Endometrial microvascular endothelial cells (primary cell): ENCODE results near the gene ZNF253. TPM values are rescaled to one million over a fixed set of nuclear protein-coding genes. Genes with fewer than 3 reads are reported as not detected.
"Not testable (repeated sequence)": the region's sequence is repeated elsewhere in the genome, so short reads cannot be mapped to it uniquely, and the experiment has no call there.

Source experiments
- in situ Hi-C: cut with HindIII; loops from 2 replicates; pipeline ENCODE4 v1.10.0; 2017; ENCODE audit warnings: low sequenced_read_pairs, low pct_unique_long_range_greater_than_20kb; ENCODE audit errors: inconsistent ontology term
- total RNA-seq: library from RNA; depleted of rRNA; stranded (reverse); fragments of >200 nt; gene quantifications from one replicate; pipeline ENCODE4 v1.2.3, GENCODE V29; 2015; ENCODE audit errors: inconsistent ontology term

ZNF253 gene
- total RNA-seq: 8.4 TPM

DNA sequence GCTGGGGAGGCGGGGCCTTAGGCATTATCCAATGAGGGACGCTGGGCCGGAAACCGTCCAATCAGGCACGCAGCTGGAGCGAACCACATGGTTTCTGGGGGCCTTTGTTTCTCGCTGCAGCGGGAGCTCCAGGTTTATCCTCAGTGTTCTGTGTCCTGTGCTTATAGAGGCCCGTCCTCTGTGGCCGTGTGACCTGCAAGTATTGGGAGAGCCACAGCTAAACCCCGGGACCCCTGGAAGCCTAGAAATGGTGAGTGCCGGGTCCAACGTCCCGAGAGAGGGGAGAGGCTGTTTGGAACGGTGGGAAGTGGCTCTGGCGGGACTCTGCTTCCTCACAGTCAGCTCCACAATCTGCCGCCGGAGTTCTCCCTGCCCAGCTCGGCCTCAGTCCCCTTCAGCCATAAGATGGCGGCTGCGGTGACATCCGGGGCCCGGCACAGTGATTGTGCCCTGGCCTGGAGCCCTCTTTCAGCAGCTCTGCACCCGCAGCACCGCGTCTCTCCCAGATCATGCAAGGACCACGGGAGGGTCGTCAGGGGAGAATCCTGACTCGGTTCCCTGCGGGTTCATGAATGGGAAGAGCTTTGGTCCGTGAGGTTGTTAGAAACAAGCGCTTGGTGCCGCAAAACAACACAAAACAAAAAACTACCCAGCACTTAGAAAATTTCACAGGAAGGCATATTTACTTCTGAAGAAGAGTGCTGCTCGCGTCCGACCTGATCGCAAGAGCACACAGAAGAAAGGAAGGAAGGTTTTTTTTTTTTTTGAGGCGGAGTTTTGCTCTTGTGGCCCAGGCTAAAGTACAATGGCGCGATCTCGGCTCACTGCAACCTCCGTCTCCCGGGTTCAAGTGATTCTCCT is at the start of gene ZNF253:
ZNF253 (plus strand) TSS at position 133 of the 861 bp plus-strand sequence; CDS start at position 248, 115 bp downstream.
- in situ Hi-C loops: no loop called here

DNA sequence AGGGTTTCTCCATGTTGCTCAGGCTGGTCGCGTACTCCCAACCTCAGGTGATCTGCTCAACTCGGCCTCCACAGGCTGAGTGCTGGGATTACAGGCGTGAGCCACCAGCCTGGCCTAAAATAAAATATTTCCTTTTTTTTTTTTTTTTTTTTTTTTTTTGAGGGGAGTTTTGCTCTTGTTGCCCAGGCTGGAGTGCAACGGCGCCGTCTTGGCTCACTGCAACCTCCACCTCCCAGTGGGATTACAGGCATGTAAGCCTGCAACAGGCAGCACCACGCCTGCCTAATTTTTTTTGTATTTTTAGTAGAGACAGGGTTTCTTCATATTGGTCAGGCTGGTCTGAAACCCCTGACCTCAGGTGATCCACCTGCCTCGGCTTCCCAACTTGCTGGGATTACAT is 49.0 kb upstream of the ZNF253 start:
- in situ Hi-C loops: no loop called here

DNA sequence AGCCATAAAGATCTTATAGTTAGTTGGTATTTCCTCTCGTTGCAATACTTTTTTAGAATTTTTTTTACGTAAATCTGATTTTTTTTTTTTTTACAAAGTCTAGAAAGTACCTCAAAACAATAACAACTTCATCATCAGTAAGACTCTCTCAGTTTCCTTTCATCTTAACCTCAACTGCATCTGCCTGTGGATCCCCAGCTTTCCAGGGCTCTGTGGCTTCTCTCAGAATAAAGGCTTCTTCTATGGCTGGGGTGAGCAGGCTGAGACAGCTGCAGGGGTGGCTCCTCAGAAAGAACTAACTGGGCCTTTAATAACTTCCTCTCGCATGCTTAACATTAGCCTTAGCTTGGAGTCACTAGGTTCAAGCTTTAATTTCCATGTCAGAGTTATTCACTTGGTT is 48.3 kb upstream of the ZNF253 start:
- in situ Hi-C loops: no loop called here

DNA sequence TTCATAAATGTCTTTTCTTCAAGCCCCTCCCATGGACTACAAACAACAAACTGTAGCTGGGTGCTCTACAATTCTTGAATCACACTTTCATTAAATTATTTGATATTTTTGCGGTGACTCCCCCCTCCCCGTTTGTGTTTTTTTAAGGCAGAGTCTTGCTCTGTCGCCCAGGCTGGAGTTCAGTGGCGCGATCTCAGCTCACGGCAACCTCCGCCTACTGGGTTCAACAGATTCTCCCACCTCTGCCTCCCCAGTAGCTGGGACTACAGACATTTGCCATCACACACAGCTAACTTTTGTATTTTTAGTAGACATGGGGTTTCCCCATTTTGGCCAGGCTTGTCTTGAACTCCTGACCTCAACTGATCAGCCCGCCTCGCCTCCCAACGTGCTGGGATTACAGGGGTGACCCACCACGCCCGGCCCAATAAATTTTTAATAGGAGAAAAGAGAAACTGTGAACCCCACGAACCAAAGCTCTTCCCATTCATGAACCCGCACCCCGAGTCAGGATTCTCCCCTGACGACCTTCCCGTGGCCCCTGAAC is 44.8 kb upstream of the ZNF253 start:
- in situ Hi-C loops: no loop called here

DNA sequence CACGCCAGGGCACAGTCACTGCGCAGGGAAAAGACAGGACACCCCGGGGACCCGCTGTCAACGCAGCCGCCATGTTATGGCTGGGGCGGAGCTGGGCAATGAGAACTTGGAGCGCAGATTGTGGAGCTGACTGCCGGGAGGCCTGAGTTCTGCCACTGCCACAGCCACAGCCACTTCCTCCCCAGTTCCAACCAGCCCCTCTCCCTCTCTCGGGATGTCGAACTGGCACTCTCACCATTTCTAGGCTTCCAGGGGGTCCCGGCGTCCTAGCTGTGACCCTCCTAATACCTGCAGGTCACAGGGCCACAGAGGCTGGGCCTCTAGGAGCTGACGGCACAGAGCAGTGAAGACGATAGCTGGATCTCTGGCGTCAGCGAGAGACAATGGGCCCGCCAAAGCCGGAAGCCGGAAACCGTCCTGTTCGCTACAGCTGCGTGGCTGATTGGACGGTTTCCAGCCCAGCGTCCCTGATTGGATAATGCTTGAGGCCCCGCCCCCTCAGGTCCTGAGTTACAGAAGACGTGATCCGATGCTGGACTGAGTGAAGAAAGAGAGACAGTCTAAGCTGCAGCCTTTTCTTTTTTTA is 44.2 kb upstream of the ZNF253 start, which contains the start of gene ZNF506:
ZNF506 (minus strand) TSS at position 385 of the 586 bp plus-strand sequence; CDS start at position 238, 147 bp downstream.
- in situ Hi-C loops: no loop called here

DNA sequence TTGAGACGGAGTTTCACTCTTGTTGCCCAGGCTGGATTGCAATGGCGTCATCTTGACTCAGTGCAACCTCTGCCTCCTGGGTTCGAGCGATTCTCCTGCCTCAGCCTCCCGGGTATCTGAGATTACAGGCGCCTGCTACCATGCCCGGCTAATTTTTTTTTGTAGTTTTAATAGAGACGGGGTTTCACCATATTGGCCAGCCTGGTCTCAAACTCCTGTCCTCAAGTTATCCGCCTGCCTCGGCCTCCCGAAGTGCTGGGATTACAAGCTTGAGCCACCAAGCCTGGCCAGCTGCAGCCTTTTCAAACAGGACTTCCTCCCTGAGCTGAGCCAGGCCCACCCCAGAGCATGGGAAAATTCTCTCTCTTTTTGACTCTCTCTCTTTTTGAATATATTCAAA is 43.7 kb upstream of the ZNF253 start:
- in situ Hi-C loops: not testable (repeated sequence)

DNA sequence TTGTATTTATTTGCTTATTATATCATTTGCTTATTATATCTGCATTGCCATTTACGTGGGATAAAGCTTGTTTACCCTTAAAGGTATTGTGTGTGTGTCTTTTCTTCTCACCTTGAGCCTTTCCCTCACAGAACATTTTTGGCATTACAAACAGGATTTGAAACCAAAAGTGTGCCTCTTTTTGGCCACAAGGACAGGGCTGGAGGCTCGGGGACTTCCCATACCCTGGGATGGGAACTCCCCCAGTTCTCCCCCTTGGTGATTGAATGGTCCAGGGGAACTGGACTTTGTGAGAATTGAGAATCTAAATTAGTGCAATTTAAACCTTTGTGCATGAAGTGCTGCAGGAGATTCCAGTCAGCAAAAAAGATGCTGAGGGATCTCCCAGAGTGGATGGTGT is 41.8 kb upstream of the ZNF253 start:
- in situ Hi-C loops: no loop called here

DNA sequence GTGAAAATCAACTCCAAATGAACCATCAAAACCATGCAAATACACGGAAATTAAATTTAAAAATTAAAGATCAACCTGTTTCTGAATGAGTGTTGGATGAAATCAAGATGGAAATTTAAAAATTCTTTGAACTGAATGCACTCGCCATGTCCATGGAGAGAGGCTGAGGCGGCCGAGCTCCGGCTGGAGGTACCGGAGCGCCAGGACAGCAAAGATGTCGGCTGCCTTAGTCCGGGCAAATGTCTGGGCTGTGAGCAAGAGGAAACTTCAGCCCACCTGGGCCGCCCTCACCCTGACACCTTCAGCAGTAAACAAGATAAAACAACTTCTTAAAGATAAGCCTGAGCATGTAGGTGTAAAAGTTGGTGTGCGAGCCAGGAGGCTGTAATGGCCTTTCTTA is 38.8 kb upstream of the ZNF253 start:
- in situ Hi-C loops: no loop called here

DNA sequence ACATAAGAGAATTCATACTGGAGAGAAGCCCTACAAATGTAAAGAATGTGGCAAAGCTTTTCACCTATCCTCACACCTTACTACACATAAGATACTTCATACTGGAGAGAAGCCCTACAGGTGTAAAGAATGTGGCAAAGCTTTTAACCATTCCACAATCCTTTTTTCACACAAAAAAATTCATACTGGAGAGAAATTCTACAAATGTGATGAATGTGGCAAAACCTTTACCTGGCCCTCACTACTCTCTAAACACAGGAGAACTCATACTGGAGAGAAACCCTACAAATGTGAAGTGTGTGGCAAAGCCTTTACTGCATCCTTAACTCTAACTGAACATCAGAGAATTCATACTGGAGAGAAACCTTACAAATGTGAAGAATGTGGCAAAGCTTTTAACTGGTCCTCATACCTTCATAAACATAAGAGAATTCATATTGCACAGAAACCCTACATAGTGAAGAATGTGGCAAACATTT is 30.1 kb upstream of the ZNF253 start:
- in situ Hi-C loops: no loop called here

DNA sequence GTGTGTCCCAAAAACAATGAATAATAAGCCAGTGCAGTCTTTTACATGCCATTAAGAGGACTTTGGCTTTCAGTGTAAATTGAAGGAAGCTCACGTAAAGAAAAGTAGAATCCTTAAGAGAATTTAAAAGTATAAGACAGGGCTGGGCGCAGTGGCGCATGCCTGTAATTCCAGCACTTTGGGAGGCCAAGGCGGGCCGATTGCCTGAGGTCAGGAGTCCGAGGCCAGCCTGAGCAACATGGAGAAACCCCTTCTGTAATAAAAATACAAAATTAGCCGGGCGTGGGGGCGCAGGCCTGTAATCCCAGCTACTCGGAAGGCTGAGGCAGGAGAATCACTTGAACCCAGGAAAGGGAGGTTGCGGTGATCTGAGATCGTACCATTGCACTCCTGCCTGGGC is 17.9 kb upstream of the ZNF253 start:
- in situ Hi-C loops: no loop called here

DNA sequence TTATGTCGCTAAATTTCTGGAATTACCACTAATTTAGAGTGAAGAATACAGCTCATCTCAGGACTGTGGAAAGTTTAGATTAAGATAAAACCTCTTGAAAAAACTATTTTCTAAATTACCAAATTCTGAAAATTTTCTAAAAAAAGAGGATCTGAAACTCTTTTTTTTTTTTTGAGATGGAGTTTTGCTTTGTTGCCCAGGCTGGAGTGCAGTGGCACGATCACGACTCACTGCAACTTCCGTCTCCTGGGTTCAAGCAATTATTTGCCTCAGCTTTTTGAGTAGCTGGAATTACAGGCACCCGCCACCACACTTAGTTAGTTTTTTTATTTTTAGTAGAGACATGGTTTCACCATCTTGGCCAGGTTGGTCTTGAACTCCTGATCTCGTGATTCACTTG is 16.6 kb upstream of the ZNF253 start:
- in situ Hi-C loops: no loop called here

DNA sequence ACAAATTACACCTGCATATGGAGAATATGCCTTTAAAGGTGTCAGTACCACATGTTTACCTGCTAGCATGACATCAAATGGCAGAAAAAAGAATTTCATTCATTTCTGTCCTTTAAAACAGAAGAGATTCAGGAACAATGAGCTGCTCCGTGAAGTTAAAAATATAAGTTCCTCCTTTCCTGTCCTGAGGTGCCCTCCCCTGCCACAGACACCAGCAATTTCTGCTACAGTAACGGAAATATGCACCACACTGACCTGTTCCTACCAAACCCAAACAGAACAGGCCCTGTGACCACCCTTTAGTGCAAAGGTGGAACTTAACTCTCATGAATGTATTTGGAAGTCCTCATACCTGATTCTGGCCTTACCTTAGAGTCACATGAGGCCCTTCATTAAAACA is 13.9 kb upstream of the ZNF253 start:
- in situ Hi-C loops: not testable (repeated sequence)

DNA sequence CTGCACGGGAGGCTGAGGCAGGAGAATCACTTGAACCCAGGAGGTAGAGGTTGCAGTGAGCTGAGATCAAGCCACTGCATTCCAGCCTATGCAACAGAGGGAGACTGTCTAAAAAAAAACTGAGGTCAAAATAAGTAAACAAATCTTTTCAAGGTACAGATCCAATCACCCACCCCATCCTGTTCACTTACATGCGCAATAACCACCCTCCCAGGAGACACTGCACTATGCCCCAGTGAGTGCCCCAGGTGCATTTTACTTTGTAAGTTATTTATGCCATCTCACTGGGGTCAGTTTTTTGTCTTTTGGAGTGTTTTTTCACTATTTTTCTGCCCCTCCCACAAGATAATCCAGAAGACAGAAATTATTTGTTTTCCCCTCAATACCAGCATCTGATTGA is 6.9 kb upstream of the ZNF253 start:
- in situ Hi-C loops: no loop called here

DNA sequence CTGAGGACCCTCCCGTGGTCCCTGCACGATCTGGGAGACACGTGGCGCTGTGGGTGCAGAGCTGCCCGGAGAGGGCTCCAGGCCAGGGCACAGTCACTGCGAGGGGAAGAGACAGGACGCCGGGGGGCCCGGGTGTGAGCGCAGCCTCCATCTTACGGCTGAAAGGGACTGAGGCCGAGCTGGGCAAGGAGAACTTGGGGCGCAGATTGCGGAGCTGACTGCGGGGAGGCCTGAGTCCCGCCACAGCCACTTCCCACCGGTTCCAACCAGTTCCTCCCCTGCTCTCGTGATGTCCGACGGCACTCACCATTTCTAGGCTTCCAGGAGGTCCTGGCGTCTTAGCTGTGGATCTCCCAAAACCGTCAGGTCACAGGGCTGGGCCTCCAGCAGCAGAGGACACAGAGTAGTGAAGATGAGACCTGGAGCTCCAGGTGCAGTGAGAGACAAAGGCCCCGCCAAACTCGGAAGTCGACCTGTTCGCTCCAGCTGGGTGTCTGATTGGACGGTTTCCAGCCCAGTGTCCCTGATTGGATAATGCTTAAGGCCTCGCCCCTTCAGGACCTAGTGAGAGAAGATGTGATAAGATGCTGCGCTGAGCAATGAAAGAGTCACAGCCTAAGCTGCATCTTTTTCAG is 4.8 kb upstream of the ZNF253 start:
- in situ Hi-C loops: no loop called here

DNA sequence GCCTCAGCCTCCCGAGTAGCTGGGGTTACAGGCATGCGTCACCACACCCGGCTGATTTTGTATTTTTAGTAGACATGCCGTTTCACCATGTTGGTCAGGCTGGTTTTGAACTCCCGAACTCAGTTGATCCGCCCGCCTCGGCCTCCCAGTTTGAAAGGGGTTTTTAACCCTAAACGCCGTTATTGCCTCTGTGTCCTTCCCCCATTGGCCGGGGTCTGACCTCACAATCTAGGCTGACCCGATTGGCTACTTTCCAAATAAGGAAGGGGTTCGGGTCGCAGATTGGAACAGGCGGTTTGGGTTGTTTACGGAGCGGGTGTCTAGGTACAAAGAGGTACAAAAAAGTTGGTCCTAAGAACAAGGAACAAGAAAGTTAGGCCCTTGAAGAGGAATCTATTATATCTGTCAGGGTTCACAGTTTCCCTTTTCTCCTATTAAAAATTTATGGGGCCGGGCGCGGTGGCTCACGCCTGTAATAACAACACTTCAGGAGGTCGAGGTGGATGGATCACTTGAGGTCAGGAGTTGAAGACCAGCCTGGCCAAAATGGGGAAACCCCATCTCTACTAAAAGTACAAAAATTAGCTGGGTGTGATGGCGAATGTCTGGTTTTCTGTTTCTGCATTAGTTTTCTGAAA is 1.0 kb downstream of the ZNF253 start:
- in situ Hi-C loops: no loop called here

DNA sequence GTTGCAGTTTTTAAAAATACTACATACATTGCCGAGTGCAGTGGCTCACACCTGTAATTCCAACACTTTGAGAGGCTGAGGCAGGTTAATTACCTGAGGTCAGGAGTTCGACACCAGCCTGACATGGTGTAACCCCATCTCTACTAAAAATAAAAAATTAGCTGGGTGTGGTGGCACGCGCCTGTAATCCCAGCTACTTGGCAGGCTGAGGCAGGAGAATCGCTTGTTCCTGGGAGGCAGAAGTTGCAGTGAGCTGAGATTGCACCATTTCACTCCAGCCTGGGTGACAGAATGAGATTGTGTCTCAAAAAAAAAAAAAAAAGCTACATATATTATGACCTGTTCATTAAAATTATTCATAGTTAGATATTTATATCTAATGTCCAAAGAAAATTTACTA is 4.4 kb downstream of the ZNF253 start:
- in situ Hi-C loops: not testable (repeated sequence)

DNA sequence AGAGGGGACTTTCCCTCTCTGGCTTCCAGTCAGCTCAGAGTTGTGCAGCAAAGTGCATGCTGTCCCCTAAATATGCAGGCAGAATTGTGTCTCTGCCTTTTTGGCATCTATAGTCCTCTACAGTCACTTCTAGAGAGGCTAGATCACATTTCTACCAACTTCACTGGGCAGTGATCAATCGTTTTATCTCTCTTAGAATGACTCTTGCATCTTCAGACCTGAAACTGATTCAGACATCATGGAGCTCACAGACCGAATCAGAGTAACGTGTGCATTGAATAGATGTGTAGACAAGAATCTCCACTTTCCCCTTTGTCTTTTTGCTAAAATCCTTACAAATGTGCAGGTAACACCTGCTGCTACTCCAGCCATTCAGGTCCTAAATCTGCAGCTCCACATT is 6.2 kb downstream of the ZNF253 start:
- in situ Hi-C loops: no loop called here

DNA sequence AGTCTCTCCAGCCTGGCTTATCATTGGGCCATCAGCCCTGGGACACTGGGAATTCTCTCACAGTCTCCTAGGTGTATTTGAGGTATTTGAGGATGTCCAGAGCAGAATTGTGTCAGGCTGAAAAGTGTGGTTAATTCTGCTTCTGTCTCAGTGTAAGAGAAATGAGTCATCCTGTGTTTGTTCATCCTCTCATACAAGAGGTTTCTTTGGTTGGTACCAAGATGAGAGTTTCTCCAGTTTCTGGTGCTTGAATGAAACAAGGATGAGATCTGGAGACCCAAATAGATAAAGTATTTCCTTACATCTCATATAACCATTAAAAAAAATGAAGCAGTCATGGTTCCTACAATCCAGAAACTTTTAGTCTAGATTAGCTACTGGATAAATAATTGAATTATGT is 7.7 kb downstream of the ZNF253 start:
- in situ Hi-C loops: no loop called here

DNA sequence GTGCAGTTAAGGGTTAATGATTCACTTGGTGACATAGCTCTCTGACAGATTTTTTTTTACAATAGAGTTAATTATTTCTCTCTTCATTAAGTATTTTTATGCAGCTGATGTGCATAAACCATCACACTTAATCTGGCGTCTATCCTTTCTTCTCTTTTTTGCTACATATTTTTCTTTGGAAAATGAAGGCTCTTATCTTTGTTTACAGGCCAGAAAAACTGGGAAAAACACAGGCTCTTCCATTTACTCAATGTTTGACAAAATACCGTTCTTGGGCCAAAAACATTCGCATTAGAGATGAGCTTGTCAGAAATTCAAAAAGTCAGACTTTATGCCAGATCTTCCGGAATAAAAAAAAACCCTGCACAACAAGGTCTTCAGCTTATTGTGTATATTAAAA is 12.0 kb downstream of the ZNF253 start:
- in situ Hi-C loops: no loop called here
